ENCODE data around the gene B3GALT5.
"Not testable (repeated sequence)": the region's sequence is repeated elsewhere in the genome, so short reads cannot be mapped to it uniquely, and the experiment has no call there.

B3GALT5 gene

GRCh38 chr21:39669485-39669884 lies 56.7 kb downstream of the B3GALT5 start:
- no peak for DNase-seq

- no peak for DNase-seq
These were observed 57.4 kb downstream of the B3GALT5 start for GRCh38 chr21:39669976-39670661.

- no peak for DNase-seq
These were observed 58.0 kb downstream of the B3GALT5 start for GRCh38 chr21:39670701-39671100.

GRCh38 chr21:39671986-39672385 lies 59.2 kb downstream of the B3GALT5 start:
- no peak for DNase-seq

- no peak for DNase-seq
These were observed 60.4 kb downstream of the B3GALT5 start for GRCh38 chr21:39673163-39673562.

GRCh38 chr21:39673736-39674135 lies 61.0 kb downstream of the B3GALT5 start:
- DNase-seq, result no peak

GRCh38 chr21:39674801-39675200 lies 62.1 kb downstream of the B3GALT5 start:
- no peak for DNase-seq

- no peak for DNase-seq
These were observed 62.9 kb downstream of the B3GALT5 start for GRCh38 chr21:39675590-39675989.

- DNase-seq, result no peak
These were observed 63.4 kb downstream of the B3GALT5 start for GRCh38 chr21:39675993-39676661.

- DNase-seq, result no peak
These were observed 67.5 kb downstream of the B3GALT5 start for GRCh38 chr21:39680216-39680615.

GRCh38 chr21:39681257-39681656 lies 68.5 kb downstream of the B3GALT5 start:
- no peak for DNase-seq

GRCh38 chr21:39681845-39682244 lies 69.1 kb downstream of the B3GALT5 start:
- DNase-seq, result no peak

GRCh38 chr21:39685236-39685635 lies 72.5 kb downstream of the B3GALT5 start:
- DNase-seq, result no peak

GRCh38 chr21:39685991-39686390 lies 73.3 kb downstream of the B3GALT5 start:
- no peak for DNase-seq

- no peak for DNase-seq
These were observed 74.1 kb downstream of the B3GALT5 start for GRCh38 chr21:39686646-39687468.

- no peak for DNase-seq
These were observed 75.3 kb downstream of the B3GALT5 start for GRCh38 chr21:39688010-39688409.

GRCh38 chr21:39689860-39690259 lies 77.1 kb downstream of the B3GALT5 start:
- DNase-seq, result not testable (repeated sequence)

- DNase-seq, result no peak
These were observed 77.7 kb downstream of the B3GALT5 start for GRCh38 chr21:39690454-39690853.

GRCh38 chr21:39694750-39695149 lies 82.0 kb downstream of the B3GALT5 start:
- no peak for DNase-seq

- DNase-seq, result no peak
These were observed 83.5 kb downstream of the B3GALT5 start for GRCh38 chr21:39696196-39696595.

GRCh38 chr21:39696618-39697017 lies 83.9 kb downstream of the B3GALT5 start:
- DNase-seq, result no peak

- no peak for DNase-seq
These were observed 87.6 kb downstream of the B3GALT5 start for GRCh38 chr21:39700318-39700717.

- DNase-seq, result no peak
These were observed 90.8 kb downstream of the B3GALT5 start for GRCh38 chr21:39703578-39703977.

- no peak for DNase-seq
These were observed 93.1 kb downstream of the B3GALT5 start for GRCh38 chr21:39705849-39706248.

Data from activated CD4-positive, alpha-beta T cell treated with anti-CD3 and anti-CD28 coated beads, Interleukin-2, amount 50 U/mL, for 48 hours (primary cell).